Esophagus squamous epithelium (tissue), 5 donors: ENCODE results near the gene OR6C3. TPM values are rescaled to one million over a fixed set of nuclear protein-coding genes. Genes with fewer than 3 reads are reported as not detected.

ENCODE experiments used
- DNase-seq: peaks from one replicate; lab custom pipeline; 2025; lab: John Stamatoyannopoulos, UW
- H3K27ac ChIP-seq, 4 donors: fragments of 200-600 bp; sonication (generic); one replicate each; pipeline ENCODE4 v1.5.1; 2016 to 2019; ENCODE audit warnings: mild to moderate bottlenecking in 1 of 4
- H3K27me3 ChIP-seq, 4 donors: fragments of 200-600 bp; sonication (generic); 1 replicate in 3 of 4; 2 replicates in 1 of 4; pipeline versions ENCODE4 v1.5.1 to v1.6.0; 2017 to 2021; ENCODE audit warnings: antibody characterized with exemption in 1 of 4
- H3K36me3 ChIP-seq, 3 donors: fragments of 200-600 bp; sonication (generic); one replicate each; pipeline ENCODE4 v1.5.1; 2016 to 2019
- H3K4me1 ChIP-seq, 3 donors: fragments of 200-600 bp; sonication (generic); one replicate each; pipeline ENCODE4 v1.5.1; 2017 to 2019
- H3K4me3 ChIP-seq, 4 donors: fragments of 200-600 bp; sonication (generic); 1 replicate in 3 of 4; 2 replicates in 1 of 4; pipeline ENCODE4 v1.5.1; 2016 to 2019; ENCODE audit warnings: mild to moderate bottlenecking in 2 of 4, moderate library complexity in 1 of 4
- H3K9me3 ChIP-seq, 3 donors: fragments of 200-600 bp; sonication (generic); one replicate each; pipeline ENCODE4 v1.5.1; 2016 to 2019
- CTCF ChIP-seq, 6 experiments: fragments of 450-650 bp in 4 of 6; fragments of 200-600 bp in 2 of 6; sonication (generic) in 2 of 6; IDR thresholded peaks; one replicate each; pipeline ENCODE4 v1.5.1; 2016 to 2019; ENCODE audit warnings: antibody characterized with exemption in 6 of 6, mild to moderate bottlenecking in 4 of 6, moderate library complexity in 4 of 6
- POLR2A ChIP-seq, 4 donors: fragments of 450-650 bp; IDR thresholded peaks; one replicate each; pipeline ENCODE4 v1.6.1; 2017; ENCODE audit warnings: antibody characterized with exemption in 4 of 4, mild to moderate bottlenecking in 4 of 4, moderate library complexity in 3 of 4
- WGBS, 2 donors: methylation state at CpG; one replicate each; pipeline ENCODE4 v1.1.5; 2018; 5-methylcytosine and 5-hydroxymethylcytosine counted together
- intact Hi-C: fragments of 100-400 bp; cut with DNase I; formaldehyde crosslinking; loops from one replicate; pipeline ENCODE4 v1.15.0; 2022
- total RNA-seq, 4 donors: library from RNA; depleted of rRNA; stranded (reverse); fragments of >200 nt; gene quantifications; one replicate each; pipeline ENCODE4 v1.1.0, GENCODE V29; 2016
- donor health status: DM: yes; HTN: yes; CAD: no.

OR6C3 gene
- total RNA-seq, 4 donors from 2014 or later = not detected

GRCh38 chr12:55372521-55372920 lies 42.0 kb downstream of the OR6C3 start:
- TF ChIP-seq POLR2A (IDR thresholded peaks at IDR 0.05) = no peak
- no peak for TF ChIP-seq CTCF (IDR thresholded peaks at IDR 0.05)
- no peak overlapping the region for H3K27ac ChIP-seq
- H3K9me3 ChIP-seq = no peaks in the 10 kb centered on the region
- intact Hi-C loops = no loop called here
- H3K4me1 ChIP-seq = no peaks in the 10 kb centered on the region
- no peak overlapping the region for H3K4me3 ChIP-seq
- WGBS, 2 donors = 68 to 69% methylated on average over 4 of the region's 4 CpGs
- H3K27me3 ChIP-seq = no peaks in the 10 kb centered on the region
- H3K36me3 ChIP-seq = no peaks in the 10 kb centered on the region
- DNase-seq = no peak

Other genes starting within 250 kb of the OR6C3 start
- not detected for gene OR9K2, start 204.3 kb upstream of the OR6C3 start, total RNA-seq
- not detected for gene OR10A7, start 109.7 kb upstream of the OR6C3 start, total RNA-seq
- gene OR6C74, start 86.1 kb upstream of the OR6C3 start, total RNA-seq = not detected
- gene OR6C6, start 34.2 kb upstream of the OR6C3 start, total RNA-seq = not detected
- gene OR6C1, start 16.4 kb upstream of the OR6C3 start, total RNA-seq = not detected
- gene OR6C75, start 32.2 kb downstream of the OR6C3 start, total RNA-seq = not detected
- gene OR6C65, start 69.8 kb downstream of the OR6C3 start, total RNA-seq = not detected
- not detected for gene OR6C76, start 95.5 kb downstream of the OR6C3 start, total RNA-seq
- under 1 TPM in 1 of 4 donors, not detected in 3; 0.22 TPM for gene OR6C2, start 113.3 kb downstream of the OR6C3 start, total RNA-seq
- not detected for gene OR6C70, start 139.4 kb downstream of the OR6C3 start, total RNA-seq
- not detected for gene OR6C68, start 161.6 kb downstream of the OR6C3 start, total RNA-seq
- not detected for gene OR6C4, start 218.9 kb downstream of the OR6C3 start, total RNA-seq
- gene OR2AP1, start 241.7 kb downstream of the OR6C3 start, total RNA-seq = not detected